Gastroesophageal sphincter (tissue), 4 donors: ENCODE measurements around the gene CFAP53. TPM values are rescaled to one million over a fixed set of nuclear protein-coding genes. Genes with fewer than 3 reads are reported as not detected.

Source experiments
- ATAC-seq: fragments of 150-250 bp; one replicate; pipeline ENCODE4 v1.9.1; 2016; ENCODE audit warnings: mild to moderate bottlenecking, moderate library complexity
- H3K27ac ChIP-seq, 4 donors: fragments of 200-600 bp; sonication (generic) in 3 of 4; 1 replicate in 3 of 4; 2 replicates in 1 of 4; pipeline ENCODE4 v1.5.1; 2016 to 2019
- H3K27me3 ChIP-seq: fragments of 200-600 bp; sonication (generic); one replicate; pipeline ENCODE4 v1.5.1; 2019
- H3K36me3 ChIP-seq, 2 donors: fragments of 200-600 bp; sonication (generic); one replicate each; pipeline ENCODE4 v1.5.1; 2019; ENCODE audit warnings: control low read depth in 1 of 2
- H3K4me1 ChIP-seq, 3 donors: fragments of 200-600 bp; sonication (generic); 1 replicate in 2 of 3; 2 replicates in 1 of 3; pipeline ENCODE4 v1.5.1; 2016 to 2019; ENCODE audit warnings: control low read depth in 2 of 3
- H3K4me3 ChIP-seq, 2 donors: fragments of 200-600 bp; sonication (generic); one replicate each; pipeline ENCODE4 v1.5.1; 2019; ENCODE audit warnings: mild to moderate bottlenecking in 1 of 2, moderate library complexity in 1 of 2
- H3K9me3 ChIP-seq, 3 donors: fragments of 200-600 bp; sonication (generic); one replicate each; pipeline ENCODE4 v1.5.1; 2017 to 2019; ENCODE audit warnings: control low read depth in 2 of 3
- EP300 ChIP-seq: sonication (generic); formaldehyde crosslinking; IDR thresholded peaks from one replicate; pipeline ENCODE4 v1.6.1; 2017; ENCODE audit warnings: antibody characterized with exemption, mild to moderate bottlenecking
- POLR2A ChIP-seq, 2 donors: fragments of 450-650 bp; IDR thresholded peaks; one replicate each; pipeline ENCODE4 v1.6.1; 2017; ENCODE audit warnings: antibody characterized with exemption in 2 of 2, mild to moderate bottlenecking in 2 of 2, moderate library complexity in 1 of 2
- POLR2AphosphoS5 ChIP-seq: sonication (generic); formaldehyde crosslinking; IDR thresholded peaks from one replicate; pipeline ENCODE4 v1.6.1; 2017; ENCODE audit warnings: antibody characterized with exemption
- WGBS, 2 donors: methylation state at CpG; one replicate each; pipeline ENCODE4 v1.1.5; 2018; ENCODE audit warnings: low coverage in 1 of 2; 5-methylcytosine and 5-hydroxymethylcytosine counted together
- small RNA-seq, 4 donors: library from RNA; depleted of rRNA; stranded (forward); fragments of <200 nt; gene quantifications; one replicate each; pipeline ENCODE3, GENCODE V24; 2016
- total RNA-seq, 4 donors: library from RNA; depleted of rRNA; stranded (reverse); fragments of >200 nt; gene quantifications; one replicate each; pipeline ENCODE4 v1.1.0, GENCODE V29; 2016
- TF ChIP-seq, protein P1 (sequence below), 4 experiments: fragments of 200-600 bp in 2 of 4; fragments of 450-650 bp in 2 of 4; sonication (generic) in 1 of 4; IDR thresholded peaks; one replicate each; pipeline ENCODE4 v1.5.1; 2017 to 2019; ENCODE audit warnings: antibody characterized with exemption in 4 of 4, mild to moderate bottlenecking in 2 of 4, moderate library complexity in 2 of 4

The CFAP53 gene
- total RNA-seq, 4 donors from 2014 or later: 0.45 TPM; not detected in 3

GRCh38 chr18:50177294-50177992 lies 88.9 kb downstream of the CFAP53 start:
- Histone ChIP-seq H3K4me3 (no peak overlapping the region), H3K27me3 (peaks cover 34% of the 10 kb centered on the region), H3K27ac (no peak overlapping the region), H3K36me3 (no peaks in the 10 kb centered on the region), H3K4me1 (no peaks in the 10 kb centered on the region), H3K9me3 (no peaks in the 10 kb centered on the region)
- no peak for TF ChIP-seq POLR2A (IDR thresholded peaks at IDR 0.05)
- TF ChIP-seq POLR2AphosphoS5: no peak
- no peak for TF ChIP-seq EP300
- TF ChIP-seq, protein P1, sequence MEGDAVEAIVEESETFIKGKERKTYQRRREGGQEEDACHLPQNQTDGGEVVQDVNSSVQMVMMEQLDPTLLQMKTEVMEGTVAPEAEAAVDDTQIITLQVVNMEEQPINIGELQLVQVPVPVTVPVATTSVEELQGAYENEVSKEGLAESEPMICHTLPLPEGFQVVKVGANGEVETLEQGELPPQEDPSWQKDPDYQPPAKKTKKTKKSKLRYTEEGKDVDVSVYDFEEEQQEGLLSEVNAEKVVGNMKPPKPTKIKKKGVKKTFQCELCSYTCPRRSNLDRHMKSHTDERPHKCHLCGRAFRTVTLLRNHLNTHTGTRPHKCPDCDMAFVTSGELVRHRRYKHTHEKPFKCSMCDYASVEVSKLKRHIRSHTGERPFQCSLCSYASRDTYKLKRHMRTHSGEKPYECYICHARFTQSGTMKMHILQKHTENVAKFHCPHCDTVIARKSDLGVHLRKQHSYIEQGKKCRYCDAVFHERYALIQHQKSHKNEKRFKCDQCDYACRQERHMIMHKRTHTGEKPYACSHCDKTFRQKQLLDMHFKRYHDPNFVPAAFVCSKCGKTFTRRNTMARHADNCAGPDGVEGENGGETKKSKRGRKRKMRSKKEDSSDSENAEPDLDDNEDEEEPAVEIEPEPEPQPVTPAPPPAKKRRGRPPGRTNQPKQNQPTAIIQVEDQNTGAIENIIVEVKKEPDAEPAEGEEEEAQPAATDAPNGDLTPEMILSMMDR (IDR thresholded peaks at IDR 0.05): no peak
- no peak for ATAC-seq
- 21 to 44% methylated on average over 3 of the region's 3 CpGs for WGBS, 2 donors

Small RNA genes within 50 kb of the gene (small RNA-seq; reads per million reads assigned to genes)
- 0 reads per million in 4 donors for gene RN7SL310P

Other genes starting within 250 kb of the CFAP53 start
- 10 to 100 TPM in 1 of 4 donors, 1 to 10 TPM in 3; 1.9 to 18.3 (median 4.4) TPM for gene MYO5B, start 71.3 kb downstream of the CFAP53 start, total RNA-seq
- gene MBD1, start 15.0 kb upstream of the CFAP53 start, total RNA-seq: 10 to 100 TPM; 71.1 to 91.0 (median 82.2) TPM
- 10 to 100 TPM; 44.4 to 54.9 (median 51.5) TPM for gene CXXC1, start 21.2 kb upstream of the CFAP53 start, total RNA-seq
- gene SKA1, start 108.6 kb upstream of the CFAP53 start, total RNA-seq: under 1 TPM in 2 of 4 donors, not detected in 2; 0.13 to 0.77 TPM